ENCODE data around the gene AFF3.

Gene AFF3

DNA sequence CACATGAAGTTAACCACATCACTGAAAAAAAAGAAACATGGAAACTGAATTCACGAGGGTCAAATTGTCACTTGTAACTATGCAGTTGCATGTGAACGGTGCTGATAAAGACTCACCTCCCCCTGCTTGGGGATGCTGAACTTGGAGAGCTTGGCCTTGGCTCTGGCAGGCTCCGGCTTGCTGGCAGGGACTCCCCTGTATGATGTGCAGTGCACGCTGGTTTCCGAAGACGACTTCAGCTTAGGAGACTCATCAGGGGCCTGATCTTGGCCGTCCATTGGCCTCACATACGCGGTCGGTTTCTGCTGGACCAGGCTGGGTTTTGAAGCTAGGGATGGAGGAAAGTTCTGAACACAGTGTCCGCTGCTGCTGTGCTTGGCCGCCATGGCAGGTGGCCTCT lies 135.9 kb downstream of the AFF3 start:
- no peak for DNase-seq

GRCh38 chr2:100004959-100005387 lies 137.4 kb downstream of the AFF3 start:
- DNase-seq, result no peak

DNA sequence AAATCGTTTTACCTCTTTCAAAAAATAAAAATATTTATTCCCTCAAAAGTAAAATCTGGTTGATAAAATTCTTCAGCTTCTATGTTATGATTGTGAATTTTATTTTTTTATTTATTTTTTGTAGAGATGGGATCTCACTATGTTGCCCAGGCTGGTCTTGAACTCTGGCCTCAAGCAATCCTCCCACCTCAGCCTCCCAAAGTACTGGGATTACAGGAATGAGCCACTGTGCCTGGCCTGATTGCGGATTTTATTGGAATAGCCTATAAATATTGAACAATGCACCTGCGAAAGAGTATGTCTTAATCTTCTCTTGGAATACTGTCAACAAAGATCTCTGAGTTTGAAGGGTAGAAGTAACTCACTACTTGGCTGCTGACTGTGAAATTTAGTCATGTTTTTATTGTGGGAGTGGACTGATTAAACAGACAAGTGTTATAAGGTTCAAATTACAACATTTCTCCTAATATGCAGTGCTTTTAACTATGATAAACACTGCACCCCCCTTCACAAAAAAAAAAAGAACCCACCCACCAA lies 138.0 kb downstream of the AFF3 start:
- no peak for DNase-seq

DNA sequence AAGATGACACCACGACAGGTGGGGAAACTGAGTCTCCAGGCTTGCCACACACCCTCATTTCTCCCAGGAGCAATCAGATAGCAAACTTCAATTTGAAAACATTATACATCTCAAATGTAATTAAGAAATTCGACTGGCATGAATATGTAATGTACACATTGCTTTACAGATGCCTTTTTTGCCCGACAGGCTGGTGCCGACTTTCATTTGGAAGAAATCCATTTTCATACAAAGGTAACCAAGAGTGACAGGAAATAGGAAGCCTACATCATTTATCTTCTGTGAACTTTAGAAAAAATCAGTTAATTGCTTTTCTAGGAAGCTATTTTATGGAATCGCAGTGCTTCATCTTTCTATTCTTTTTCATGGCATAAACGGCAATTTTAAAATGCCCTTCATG lies 140.3 kb downstream of the AFF3 start:
- no peak for DNase-seq

DNA sequence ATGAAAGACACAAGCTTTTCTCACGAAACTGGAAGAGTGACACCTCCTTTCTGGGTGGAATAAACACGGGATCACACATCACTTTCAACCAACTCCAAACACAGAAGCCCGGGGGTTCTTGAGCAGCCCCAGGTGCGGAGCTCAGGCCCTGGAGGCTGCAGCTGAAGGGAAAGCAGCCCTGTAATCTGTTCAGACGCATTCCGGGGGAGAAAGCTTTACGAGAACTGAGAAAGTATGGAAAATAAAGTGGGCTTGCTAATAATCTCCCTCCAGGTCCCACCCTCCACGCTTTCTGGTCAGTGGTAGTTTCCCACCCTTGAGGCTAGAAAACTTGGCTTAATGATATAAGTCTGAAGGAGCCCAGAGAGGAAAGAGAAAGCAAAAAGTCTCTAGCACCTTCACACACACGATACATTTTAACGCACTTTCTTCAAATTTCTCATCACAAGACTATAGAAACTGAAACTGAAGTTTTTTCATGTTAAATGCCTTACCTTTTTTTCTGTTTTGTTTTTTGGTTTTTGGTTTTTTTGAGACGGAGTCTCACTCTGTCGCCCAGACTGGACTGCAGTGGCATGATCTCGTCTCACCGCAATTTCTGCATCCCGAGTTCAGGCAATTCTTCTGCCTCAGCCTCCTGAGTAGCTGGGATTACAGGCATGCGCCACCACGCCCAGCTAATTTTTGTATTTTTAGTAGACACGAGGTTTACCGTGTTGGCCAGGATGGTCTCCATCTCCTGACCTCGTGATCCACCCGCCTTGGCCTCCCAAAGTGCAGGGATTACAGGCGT lies 141.3 kb downstream of the AFF3 start:
- DNase-seq, result no peak

- DNase-seq, result no peak
Observed at GRCh38 chr2:99998651-99999320, 143.6 kb downstream of the AFF3 start.

GRCh38 chr2:99989905-99990304 lies 152.5 kb downstream of the AFF3 start:
- no peak for DNase-seq

DNA sequence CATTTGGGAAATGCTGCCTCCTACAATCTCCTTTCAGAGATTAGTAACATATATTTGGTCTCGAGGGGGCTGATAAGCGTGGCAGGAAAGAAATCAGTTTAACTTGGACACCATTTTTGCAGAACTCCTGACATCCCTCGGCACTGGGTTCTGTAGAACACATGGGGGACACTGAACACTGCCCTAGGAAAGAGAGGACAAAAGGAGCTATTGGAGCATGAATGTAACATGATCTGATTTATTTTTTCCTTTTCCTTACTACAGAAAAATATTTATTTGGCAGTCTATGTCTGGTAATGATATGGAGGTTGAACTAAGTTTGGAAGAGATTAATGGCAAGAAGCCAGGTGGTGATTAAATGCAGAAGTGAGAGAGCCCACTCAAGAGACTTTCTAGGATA lies 153.8 kb downstream of the AFF3 start:
- no peak for DNase-seq

GRCh38 chr2:99987160-99987559 lies 155.2 kb downstream of the AFF3 start:
- DNase-seq, result peak; percentile 43

GRCh38 chr2:99984799-99985515 lies 157.4 kb downstream of the AFF3 start:
- no peak for DNase-seq

GRCh38 chr2:99982744-99983143 lies 159.6 kb downstream of the AFF3 start:
- no peak for DNase-seq

DNA sequence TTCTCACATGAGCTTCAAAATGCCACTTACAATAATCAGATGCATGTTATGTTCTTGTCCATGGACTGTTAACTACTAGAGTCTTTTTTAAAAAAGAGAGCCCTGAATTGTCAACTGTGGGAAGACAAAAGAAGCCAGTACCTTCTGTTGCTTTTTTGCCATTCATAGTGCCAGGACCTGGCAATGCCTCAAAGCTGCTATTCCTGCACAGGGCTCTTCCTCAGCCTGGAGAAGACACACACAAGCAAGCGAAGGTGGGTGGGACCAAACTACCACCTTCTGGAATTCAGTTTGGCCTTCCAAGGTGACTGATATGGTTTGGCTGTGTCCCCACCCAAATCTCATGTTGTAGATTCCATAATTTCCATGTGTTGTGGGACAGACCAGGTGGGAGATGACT lies 160.6 kb downstream of the AFF3 start:
- DNase-seq, result no peak

DNA sequence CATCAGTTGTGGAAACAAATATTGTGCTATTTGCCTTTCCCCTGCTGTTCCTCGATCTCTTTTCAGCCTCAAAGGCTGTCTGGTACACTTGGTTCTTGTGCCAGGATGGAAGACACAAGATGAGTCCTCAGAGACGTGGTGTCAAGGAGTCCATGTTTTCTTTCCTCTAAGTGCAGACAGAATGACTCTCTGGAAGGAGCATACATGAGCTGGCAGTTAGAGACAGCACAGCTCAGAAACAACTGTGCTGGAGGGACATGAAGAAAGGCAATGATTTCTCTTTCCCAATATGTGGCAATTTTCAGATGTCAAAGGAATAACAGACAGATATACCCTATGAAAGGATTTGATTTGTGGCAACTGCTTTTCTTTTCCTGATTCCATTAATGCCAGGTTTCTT lies 162.2 kb downstream of the AFF3 start:
- DNase-seq, result no peak

- DNase-seq, result no peak
Observed at GRCh38 chr2:99977966-99978365, 164.4 kb downstream of the AFF3 start.

GRCh38 chr2:99975386-99975785 lies 167.0 kb downstream of the AFF3 start:
- no peak for DNase-seq

- no peak for DNase-seq
Observed at GRCh38 chr2:99974682-99975375, 167.6 kb downstream of the AFF3 start.

- no peak for DNase-seq
Observed at GRCh38 chr2:99974275-99974674, 168.1 kb downstream of the AFF3 start.

DNA sequence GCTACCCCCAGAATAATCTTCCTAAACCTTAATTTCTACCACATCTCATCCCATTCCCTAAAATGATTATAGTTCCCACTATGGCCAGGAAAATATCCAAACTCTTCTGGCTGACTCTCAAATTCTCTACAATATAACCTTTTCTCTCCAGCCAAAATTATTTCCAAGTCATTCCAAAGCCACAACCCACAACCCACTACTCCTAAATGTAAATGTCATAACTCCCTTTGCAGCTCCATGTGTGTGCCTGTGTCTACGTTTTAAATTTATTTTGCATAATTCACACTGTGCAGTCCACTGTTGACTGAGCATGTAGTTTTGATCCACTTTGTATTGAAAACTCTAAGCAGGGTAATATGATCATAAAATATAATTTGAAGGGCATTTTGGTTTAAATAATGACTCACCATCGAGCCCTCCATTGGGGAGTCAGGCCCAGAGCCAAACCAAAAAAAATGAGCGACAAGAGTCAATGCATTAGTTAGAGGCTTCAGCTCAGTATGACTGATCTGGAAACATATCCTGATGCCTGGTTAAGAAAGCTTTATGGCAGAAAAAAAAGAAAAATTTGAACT lies 171.0 kb downstream of the AFF3 start:
- no peak for DNase-seq

GRCh38 chr2:99970292-99970868 lies 172.0 kb downstream of the AFF3 start:
- DNase-seq, result no peak

GRCh38 chr2:99961196-99961913 lies 181.0 kb downstream of the AFF3 start:
- no peak for DNase-seq

- no peak for DNase-seq
Observed at GRCh38 chr2:99960790-99961189, 181.6 kb downstream of the AFF3 start.

GRCh38 chr2:99960291-99960690 lies 182.1 kb downstream of the AFF3 start:
- DNase-seq, result no peak
